ENCODE results near the gene MEG3.

Gene MEG3

GRCh38 chr14:100825713-100826331 lies at the start of gene MEG3:
MEG3 (plus strand) TSS chr14:100826118.
- DNase-seq: no peak

DNA sequence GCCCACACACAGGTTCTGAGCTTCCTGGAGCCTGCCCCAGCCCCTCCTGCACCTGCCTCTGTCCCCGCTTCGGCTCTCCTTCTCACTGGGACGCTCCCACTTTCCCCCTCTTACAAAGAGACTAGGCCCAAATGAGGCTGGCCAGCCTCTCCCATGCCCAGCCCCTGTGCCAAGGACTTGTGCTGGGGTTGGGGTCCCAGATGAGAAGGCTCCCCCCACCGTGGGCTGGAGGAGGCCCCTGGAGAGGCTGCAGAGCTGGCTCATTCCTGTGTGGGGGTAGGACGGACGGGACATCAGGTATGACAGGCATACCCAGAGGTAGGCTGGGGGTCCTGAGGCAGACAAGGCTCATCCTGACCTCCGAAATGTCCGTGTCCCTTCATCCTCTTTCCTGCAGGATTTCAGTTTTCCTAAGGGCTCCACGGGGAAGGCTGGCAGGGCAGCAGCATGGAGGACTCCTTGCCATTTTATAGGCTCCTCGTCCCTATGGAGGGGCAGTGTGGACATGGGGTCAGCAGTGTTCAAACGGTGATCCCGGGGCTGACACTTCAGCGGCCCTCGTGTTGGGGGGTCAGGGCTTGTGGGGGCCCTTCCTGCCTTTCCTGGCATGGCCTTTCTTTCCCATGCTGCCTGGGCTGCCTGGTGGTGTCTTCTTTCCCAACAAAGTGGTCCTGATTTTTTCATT lies 49.1 kb upstream of the MEG3 start:
- no peak for DNase-seq

GRCh38 chr14:100777366-100777817 lies 48.5 kb upstream of the MEG3 start:
- no peak for DNase-seq

DNA sequence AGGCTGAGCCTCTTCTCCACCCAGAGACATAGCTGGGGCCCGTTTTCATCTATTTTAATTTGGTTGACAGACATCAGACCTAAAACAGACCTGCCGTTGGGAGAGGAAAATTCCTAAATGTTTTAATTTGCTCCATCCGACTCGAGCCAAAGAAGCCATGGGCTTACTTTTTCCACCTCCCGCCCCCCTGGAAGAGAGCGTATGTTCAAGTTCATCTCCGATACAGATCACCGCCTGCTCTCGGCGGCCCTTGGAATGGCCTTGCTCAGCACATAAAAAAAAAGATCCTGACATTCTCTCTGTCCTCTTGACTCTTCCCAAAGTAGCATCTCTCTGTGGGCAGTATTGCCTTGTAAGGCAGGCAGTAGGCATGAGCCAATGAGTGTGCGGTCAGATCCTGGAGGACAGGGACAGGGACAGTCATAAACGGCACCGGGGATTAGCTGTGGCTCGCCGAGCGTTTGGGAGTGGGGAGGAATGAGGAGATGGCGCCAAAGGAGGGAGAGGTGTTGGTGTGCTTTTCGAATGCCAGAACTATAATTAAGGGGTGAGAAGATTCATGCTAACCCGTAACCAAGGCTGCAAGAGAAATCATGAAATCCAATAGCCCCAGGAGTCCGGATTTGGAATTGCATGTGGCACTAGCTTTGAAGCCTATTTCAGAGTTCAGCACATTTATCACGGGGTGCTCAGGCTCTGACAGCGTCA lies 47.9 kb upstream of the MEG3 start:
- no peak for DNase-seq

DNA sequence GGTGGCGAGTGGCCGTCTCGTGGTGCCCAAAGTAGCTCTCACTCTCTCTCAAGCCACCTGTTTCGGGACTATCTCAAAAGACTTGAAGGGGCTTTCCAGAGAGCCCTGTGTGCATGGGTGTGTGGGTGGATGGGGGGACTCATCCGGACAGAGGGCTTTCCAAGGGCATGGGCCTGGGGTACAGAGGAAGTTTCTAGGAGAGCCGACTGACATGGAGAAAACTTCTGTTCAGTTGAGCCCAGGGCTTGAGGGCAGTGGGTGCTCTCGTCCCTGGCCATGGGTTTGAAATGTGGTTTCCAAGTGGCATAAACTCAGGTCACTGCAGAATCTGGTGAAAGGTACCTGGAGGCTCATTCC lies 47.4 kb upstream of the MEG3 start:
- no peak for DNase-seq

DNA sequence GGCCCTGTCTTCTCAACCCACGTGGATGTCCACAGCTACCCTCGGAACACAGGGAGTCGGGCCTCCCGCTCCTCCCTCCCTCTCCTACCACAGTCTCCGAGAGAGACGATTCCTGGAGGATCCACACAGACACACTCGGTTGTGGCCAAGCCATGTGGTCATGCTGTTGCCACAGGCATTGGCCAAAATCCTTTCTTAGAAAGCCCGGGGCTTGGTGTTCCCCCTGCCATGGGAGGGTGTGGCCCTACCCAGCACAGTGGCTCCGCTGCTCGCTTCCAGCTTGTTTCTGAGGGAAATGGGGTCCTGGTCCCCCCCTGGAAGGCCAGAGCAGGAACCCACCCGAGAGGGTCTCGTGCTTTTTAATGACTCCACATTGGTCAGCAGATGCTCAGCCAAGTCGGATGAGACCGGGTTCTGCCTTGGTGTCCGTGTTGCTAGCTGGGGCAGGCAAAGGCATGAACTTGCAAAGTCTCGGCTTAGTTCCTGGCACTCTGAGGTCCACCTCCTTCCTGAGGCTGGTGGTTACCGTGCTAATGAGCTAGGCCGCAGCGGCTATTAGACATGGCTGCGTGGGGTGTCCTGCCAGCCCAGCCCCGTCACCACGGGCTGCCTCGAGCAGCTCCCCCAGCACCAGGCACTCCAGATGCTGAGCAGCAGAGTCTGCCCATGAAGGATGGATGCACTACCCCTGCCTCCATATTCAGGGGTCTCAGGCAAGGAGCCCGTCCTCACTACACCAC lies 46.8 kb upstream of the MEG3 start:
- DNase-seq: no peak

DNA sequence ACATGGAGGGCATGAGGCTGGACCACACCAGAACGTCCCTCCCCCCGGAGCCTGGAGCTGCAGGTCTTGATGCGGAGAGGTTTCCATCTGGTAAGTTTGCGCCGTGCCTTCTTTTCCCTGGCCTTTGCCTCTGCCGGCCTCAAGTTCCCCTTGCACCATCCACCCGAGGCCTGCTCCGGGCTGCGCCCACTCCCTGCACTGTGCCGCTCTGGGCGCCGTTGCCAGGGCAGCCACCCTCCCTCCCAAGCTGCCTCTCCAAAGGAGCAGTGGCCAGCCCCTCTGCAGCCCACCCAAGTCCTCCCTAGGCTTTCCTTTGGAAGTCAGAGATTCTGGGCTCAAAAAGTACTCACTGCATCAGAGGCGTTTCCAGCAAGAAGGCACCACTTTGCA lies 46.2 kb upstream of the MEG3 start:
- no peak for DNase-seq

GRCh38 chr14:100780246-100780645 lies 45.7 kb upstream of the MEG3 start:
- DNase-seq: no peak

- no peak for DNase-seq
These were observed 45.1 kb upstream of the MEG3 start for GRCh38 chr14:100780646-100781355.

- no peak for DNase-seq
These were observed 44.0 kb upstream of the MEG3 start for GRCh38 chr14:100781952-100782351.

DNA sequence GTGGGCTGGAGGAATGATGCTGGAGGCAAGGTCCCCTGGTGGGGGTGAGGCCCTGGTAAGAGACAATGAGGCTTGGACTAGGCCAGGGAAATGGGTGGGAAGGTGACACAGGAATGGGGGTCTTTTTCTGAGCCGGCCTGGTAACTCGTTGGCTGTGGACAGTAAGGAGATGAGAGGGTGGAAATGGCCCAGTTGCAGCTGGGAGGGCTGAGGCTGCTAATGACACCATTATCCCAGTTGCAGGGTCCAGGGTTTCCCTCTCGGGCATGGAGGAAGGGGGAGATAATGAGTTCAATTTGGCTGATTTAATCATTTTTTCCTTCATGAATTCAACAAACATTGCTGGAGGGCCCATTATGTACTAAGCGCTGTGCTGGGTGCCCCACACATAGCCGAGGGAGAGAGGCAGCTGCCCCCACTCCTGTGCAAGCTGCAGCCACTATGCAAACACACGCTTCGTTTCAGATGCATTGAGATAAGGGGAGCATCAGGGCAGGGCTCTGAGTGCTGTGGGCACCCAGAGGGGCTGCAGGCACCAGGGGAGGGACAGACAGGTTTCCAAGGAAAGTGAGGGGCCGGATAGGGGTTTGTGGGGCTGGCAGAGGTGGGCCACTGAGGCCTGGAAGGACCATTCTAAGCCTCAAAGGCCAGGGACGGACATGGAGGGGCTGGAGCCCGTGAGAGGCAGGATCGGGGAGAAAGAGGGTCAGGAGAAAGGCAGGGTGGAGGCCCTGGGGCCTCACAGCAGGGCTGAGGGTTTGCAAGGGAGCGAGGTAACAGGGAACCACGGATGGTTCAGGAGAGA lies 43.2 kb upstream of the MEG3 start:
- no peak for DNase-seq

DNA sequence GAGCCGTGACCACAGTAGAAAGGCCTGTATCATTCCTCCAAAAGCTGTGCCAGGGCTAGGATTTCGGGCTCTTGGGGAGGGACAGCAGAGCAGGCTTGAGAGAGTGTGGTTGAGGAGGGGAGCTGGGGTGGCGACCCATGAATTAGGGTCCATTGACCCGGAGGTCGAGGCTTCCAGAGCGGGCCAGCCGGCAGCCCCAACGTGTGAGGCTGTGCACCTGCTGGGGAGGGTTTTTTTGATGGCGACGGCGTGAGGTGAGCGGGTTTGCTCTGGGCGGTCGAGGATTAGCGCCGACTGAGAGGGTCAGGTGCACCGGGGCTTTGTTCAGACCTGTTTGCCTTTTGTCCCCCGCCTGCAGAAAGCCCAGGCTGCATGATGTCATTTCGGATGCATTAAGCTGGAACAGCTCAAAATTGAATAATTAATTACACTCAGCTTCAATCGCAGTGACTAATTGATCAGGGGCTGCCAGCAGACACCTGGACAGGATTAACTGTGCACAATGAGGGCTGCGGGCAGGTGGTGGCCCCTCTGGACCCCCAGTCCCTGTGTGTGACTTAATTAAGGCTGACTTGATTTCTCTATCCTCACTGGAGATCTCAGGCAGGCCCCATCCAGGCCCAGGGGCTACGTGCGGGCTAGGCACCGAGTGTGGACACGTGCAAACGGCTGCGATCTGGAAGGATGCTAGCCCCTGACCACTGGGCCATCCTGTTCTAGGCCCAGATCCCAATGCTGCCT lies 42.1 kb upstream of the MEG3 start:
- no peak for DNase-seq

- no peak for DNase-seq
These were observed 41.2 kb upstream of the MEG3 start for GRCh38 chr14:100784523-100785337.

DNA sequence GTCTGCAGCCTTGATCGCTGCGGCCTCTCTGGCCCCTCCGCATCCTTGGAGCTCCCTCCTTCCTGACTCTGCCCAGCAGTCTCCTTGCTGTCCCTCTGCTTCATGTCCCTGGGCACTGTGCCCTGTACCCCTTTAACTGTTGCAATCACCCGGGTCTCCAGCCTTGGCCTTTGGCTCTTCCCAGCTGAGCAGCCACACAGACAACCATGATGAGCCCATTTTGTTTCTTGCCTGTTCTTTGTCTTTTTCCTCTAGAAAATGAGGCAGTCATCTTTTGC lies 40.6 kb upstream of the MEG3 start:
- no peak for DNase-seq

DNA sequence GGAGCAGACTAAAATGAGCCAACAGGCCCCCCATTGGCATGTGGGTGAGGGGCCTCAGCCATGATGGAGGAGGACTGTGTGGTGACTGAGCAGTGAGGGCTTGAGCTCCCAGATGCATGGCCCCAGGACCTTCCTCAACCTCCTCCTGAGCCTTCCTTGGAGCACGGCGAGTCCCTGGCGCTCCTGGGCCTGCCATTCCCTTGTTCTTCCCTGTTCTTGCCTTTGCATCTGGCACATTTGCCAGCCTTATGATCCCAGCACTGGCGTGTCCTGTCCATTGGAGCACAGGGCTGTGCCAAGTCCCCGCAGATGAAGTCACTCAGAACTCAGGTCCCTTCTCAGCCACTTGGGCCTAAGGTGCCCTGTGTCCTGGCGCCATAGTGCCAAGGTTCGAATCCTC lies 40.3 kb upstream of the MEG3 start:
- DNase-seq: no peak

DNA sequence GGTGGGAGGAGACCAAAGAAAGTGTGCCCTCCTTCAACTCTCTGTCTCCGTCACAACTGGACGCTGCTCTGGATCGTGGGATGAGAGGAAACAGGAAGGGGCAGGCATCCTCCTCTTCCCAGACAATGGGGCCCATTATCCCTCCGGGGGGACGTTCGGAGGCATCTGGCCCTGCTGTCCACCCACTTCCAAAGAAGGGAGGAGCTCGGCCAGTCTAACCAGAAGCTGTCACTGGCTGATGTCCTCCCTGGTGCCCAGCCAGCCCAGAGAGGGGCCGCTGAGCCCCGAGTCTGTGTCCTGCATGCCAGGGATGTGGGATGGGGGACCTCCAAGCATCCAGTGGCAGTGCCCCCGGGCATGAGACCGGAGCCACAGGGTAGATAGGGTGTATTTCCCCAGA lies 39.8 kb upstream of the MEG3 start:
- DNase-seq: no peak

- DNase-seq: no peak
These were observed 39.2 kb upstream of the MEG3 start for GRCh38 chr14:100786576-100787219.

- DNase-seq: no peak
These were observed 38.3 kb upstream of the MEG3 start for GRCh38 chr14:100787659-100788058.

DNA sequence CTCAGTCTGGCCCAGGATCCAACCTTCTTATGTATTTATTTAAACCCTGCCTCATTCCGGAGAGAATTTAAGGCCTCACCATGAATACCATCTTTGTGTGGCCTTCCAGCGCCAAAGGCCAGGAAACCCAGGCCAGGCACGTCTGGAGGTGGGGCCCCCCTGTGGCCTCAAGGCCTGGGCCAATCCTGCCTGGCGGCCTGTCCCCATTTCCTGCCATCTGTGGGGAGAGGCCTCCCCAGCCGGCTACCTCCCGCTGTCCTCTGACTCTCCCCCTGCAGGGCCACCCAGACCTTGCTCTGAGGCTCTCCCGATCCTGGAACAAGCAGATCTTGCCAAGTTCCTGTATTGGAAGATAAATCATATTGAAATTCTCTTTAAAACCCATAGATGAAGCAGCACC lies 37.4 kb upstream of the MEG3 start:
- no peak for DNase-seq

GRCh38 chr14:100788942-100789341 lies 37.0 kb upstream of the MEG3 start:
- no peak for DNase-seq

Data from NCI-H2081 treated with DMSO at 0.1 percent for 48 hours (cell line).